Muscle layer of colon (tissue), 2 donors: ENCODE data around the gene KIAA0825.
"Not testable (repeated sequence)": the region's sequence is repeated elsewhere in the genome, so short reads cannot be mapped to it uniquely, and the experiment has no call there.

Source experiments
- H3K27ac ChIP-seq: one replicate; pipeline ENCODE4 v1.7.0; 2013; ENCODE audit warnings: low read depth, mild to moderate bottlenecking, low read length, moderate library complexity
- H3K27me3 ChIP-seq, 2 donors: one replicate each; pipeline ENCODE4 v1.7.0; 2013; ENCODE audit warnings: low read length in 2 of 2, mild to moderate bottlenecking in 2 of 2; ENCODE audit not compliant: insufficient read depth in 2 of 2, control insufficient read depth in 1 of 2
- H3K36me3 ChIP-seq: one replicate; pipeline ENCODE4 v1.7.0; 2013; ENCODE audit warnings: mild to moderate bottlenecking, low read length; ENCODE audit not compliant: insufficient read depth
- H3K4me1 ChIP-seq: one replicate; pipeline ENCODE4 v1.7.0; 2013; ENCODE audit warnings: mild to moderate bottlenecking, low read length; ENCODE audit not compliant: insufficient read depth
- H3K4me3 ChIP-seq, 2 donors: one replicate each; pipeline ENCODE4 v1.7.0; 2013; ENCODE audit warnings: low read length in 2 of 2, low read depth in 1 of 2, mild to moderate bottlenecking in 1 of 2, moderate library complexity in 1 of 2
- H3K9ac ChIP-seq: one replicate; pipeline ENCODE4 v1.7.0; 2013; ENCODE audit warnings: low read length
- H3K9me3 ChIP-seq: one replicate; pipeline ENCODE4 v1.7.0; 2013; ENCODE audit warnings: mild to moderate bottlenecking, low read length
- donor health status: abdominal sarcoma.
- donor health status: Adenocarcinoma of cecum.

The KIAA0825 gene

DNA sequence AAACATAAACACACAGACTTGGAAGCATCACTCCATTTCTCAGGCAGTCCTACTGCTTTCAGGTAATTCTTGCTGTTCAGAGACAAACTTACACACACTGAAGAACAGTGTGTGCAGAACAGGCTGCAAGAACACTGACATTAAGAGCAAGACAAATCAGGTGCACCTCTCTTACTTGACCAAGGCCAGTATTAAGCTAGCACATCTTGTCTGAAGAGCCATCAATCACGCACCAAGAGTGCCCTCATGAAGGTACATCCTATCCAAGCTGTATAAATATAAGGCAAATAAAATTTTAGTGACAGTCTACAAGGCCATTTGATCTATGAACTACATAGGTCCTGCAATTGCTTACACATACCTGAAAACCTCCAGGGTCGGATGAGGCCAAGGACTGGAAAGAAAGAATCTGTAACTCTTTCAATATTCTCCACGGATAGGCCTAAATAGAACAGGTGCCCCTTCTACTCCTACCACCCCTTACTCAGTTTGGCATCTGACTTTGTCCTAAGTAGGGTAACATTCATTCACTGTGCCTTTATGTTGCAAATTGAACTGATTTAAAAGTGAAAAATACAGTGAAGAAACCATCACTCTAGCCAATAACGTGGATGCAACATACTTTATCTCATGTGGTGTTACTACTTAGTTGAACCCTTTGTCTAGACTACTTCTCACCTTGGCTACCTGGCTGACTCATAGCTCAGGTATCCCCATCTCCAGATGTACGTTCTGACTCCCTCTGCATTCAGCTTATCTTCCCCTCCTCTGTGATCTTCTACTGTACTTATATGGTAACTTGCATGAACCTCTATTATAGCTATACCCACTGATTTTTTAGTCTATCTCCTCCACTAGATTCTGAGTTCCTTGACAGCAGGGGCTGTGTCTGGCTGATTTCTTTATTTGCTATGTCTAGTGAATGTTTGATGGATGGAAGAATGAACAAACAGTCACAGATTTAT, 256.3 kb downstream of the KIAA0825 start:
- Histone ChIP-seq H3K27ac (no peak overlapping the region), H3K9ac (no peak overlapping the region), H3K4me1 (no peaks in the 10 kb centered on the region), H3K27me3 (no peaks in the 10 kb centered on the region), H3K4me3 (no peak overlapping the region), H3K9me3 (no peaks in the 10 kb centered on the region), H3K36me3 (no peaks in the 10 kb centered on the region)

DNA sequence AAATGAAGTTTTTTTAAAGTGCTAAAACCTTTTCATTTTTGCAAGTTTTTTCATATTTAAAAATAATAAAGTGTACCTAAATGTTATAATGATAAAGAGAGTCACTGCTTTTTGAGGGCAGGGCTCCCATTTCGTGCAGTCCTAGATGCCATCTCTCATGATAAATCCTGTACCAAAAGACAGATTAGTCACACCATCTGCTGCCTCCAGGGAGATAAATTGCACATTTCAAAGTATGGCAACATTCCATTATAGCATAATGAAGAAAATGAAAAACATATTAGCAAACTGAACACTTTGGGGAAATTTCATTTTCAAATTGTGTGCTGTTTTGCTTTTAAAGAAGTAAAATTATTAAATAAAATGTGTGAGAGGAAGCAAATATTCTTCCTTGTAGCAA, 257.2 kb downstream of the KIAA0825 start:
- Histone ChIP-seq H3K9ac (no peak overlapping the region), H3K27me3 (no peaks in the 10 kb centered on the region), H3K9me3 (no peaks in the 10 kb centered on the region), H3K27ac (no peak overlapping the region), H3K4me1 (no peaks in the 10 kb centered on the region), H3K36me3 (no peaks in the 10 kb centered on the region), H3K4me3 (no peak overlapping the region)

DNA sequence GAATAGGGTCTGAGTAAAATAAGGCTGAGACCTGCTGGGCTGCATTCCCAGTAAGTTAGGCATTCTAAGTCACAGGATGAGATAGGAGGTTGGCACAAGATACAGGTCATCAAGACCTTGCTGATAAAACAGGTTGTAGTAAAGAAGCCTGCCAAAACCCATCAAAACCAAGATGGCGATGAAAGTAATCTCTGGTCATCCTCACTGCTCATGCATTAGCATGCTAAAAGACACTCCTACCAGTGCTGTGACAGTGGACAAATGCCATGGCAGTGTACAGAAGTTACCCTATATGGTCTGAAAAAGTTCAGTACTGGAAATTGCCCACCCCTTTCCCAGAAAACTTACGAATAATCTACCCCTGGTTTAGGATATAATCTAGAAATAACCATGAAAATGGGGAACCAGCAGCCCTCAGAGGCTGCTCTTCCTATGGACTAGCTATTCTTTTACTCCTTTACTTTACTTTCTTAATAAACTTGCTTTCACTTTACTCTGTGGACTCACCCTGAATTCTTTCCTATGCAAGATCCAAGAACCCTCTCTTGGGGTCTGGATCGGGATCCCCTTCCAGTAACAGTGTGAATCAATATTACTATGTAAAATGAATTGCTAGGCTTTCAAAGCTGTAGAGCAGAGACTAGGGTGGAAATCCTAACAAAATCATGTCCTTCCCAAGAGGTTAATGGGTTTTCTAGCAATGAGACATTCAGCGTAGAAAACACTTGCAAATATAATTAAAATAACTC, 257.8 kb downstream of the KIAA0825 start:
- Histone ChIP-seq H3K9me3 (no peaks in the 10 kb centered on the region), H3K9ac (no peak overlapping the region), H3K36me3 (no peaks in the 10 kb centered on the region), H3K4me1 (no peaks in the 10 kb centered on the region), H3K4me3 (no peak overlapping the region), H3K27me3 (no peaks in the 10 kb centered on the region), H3K27ac (no peak overlapping the region)

DNA sequence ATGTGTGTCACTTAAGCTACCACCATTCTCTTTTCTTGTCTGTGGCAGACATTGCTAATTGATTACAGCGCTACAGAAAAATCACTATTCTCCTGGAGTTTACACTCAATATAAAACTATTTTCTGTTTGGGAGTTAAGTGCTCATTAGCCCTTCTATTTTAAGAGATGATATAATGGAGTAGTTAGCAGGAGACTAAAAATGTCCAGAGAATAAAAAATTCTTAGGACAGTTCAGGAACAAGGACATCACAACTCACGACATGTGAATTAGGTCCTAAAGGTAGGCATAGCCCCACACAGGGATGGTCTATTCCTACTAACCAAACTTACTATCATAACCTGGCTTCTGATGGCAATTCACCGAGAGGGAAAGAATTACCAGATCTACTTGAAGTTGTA, 258.5 kb downstream of the KIAA0825 start:
- Histone ChIP-seq H3K4me1 (no peaks in the 10 kb centered on the region), H3K27me3 (no peaks in the 10 kb centered on the region), H3K27ac (no peak overlapping the region), H3K36me3 (no peaks in the 10 kb centered on the region), H3K9me3 (no peaks in the 10 kb centered on the region), H3K4me3 (no peak overlapping the region), H3K9ac (no peak overlapping the region)

DNA sequence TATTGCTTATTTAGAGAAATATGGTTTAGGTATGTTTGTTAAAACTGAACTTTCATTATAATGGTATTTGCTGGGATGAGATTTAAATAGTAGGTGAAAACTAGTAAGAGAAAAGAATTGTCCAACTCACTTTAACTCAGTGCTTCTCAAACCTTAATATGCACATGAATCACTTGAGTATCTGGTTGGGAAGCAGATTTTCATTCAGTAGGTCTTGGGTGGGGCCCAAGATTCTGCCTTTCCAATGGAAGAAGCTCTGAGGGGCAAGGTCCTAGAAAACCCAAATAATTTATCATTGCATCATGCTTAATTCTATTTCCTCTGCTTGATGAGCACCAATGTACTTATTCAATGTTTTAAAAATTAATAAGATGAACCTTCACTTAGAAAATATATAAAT, 262.6 kb downstream of the KIAA0825 start:
- Histone ChIP-seq H3K4me3 (no peak overlapping the region), H3K27me3 (no peaks in the 10 kb centered on the region), H3K36me3 (no peaks in the 10 kb centered on the region), H3K4me1 (no peaks in the 10 kb centered on the region), H3K9me3 (no peaks in the 10 kb centered on the region), H3K9ac (no peak overlapping the region), H3K27ac (no peak overlapping the region)

DNA sequence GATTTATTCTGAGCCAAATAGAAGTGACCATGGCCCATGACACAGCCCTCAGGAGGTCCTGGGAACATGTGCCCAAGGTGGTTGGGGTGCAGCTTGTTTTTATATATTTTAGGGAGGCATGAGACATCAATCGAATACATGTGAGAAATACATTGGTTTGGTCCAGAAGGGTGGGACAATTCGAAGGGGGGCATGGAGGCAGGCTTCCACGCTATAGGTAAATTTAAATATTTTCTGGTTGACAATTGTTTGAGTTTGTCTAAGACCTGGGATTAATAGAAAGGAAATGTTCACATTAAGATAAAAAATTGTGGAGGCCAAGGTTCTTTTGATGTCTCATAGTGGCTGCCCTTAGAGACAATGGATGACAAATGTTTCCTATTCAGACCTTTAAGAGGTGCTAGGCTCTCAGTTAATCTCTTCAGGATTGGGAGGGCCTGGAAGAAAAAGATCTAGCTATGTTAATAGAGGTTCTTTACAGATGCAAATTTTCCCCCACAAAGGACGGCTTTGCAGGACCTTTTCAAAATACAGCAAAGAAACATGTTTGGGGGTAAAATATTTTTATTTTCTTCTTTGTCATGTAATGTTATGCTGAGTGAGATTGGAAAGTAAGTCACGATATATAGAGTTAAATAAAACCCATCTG, 263.4 kb downstream of the KIAA0825 start:
- H3K9me3 ChIP-seq, H3K4me1 ChIP-seq, H3K27me3 ChIP-seq, H3K9ac ChIP-seq, H3K4me3 ChIP-seq, H3K36me3 ChIP-seq, H3K27ac ChIP-seq: not testable (repeated sequence)

DNA sequence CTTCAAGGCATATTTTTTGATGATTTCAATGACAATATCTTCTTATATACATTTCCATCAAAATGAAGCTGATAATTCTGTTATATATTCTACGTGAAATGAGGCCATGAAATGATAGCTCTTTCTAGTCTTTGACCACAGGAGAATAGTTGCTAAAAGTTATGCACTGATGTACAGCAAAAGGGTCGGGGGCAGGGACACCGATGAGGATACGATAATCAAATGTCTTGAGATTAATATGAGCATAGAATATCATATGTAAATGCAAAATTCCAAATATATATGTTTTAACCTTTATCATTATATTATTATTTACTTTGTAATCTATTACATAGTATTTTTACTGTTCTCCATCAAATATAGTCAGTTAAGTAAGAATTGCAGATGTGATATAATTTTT, 264.8 kb downstream of the KIAA0825 start:
- no peak overlapping the region for H3K27ac ChIP-seq
- H3K4me1 ChIP-seq: no peaks in the 10 kb centered on the region
- H3K27me3 ChIP-seq: no peaks in the 10 kb centered on the region
- H3K9me3 ChIP-seq: no peaks in the 10 kb centered on the region
- H3K36me3 ChIP-seq: no peaks in the 10 kb centered on the region
- H3K4me3 ChIP-seq: no peak overlapping the region
- no peak overlapping the region for H3K9ac ChIP-seq

DNA sequence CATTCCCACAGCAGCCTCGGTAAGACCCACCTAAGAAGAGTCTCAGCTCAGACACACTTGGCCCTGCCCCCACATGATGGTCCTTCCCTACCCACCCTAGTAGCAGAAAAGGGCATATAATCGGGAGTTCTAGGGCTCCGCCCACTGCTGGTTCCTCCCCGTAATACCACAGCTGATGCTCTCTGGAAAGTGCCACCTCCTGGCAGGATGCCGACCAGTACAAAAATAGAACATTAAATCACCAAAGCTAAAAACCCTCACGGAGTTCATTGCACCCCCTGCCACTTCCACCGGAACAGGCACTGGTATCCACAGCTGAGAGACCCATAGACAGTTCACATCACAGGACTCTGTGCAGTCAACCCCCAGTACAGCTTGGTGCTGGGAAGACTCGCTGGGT, 271.3 kb downstream of the KIAA0825 start:
- H3K4me1 ChIP-seq: no peaks in the 10 kb centered on the region
- no peak overlapping the region for H3K9ac ChIP-seq
- H3K36me3 ChIP-seq: no peaks in the 10 kb centered on the region
- no peaks in the 10 kb centered on the region for H3K27me3 ChIP-seq
- no peak overlapping the region for H3K4me3 ChIP-seq
- H3K9me3 ChIP-seq: peaks cover 5% of the 10 kb centered on the region
- H3K27ac ChIP-seq: no peak overlapping the region

DNA sequence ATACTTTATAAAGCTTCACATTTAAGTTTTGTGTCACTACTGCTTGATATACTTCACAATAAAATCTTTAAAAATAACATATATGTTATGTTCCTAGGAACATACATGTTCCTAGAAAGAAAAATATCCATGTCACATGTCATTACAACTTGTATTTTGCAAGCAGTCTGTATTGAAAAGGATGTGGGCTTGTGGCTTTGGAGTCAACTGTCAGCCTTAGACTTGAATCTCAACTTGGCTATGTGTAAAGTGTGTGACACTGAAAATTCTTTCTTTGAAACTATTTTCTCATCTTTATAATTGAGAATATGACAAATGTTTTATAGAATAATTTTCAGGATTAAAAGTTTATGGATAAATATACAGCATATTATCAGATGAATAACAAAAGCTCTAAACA, 273.1 kb downstream of the KIAA0825 start:
- no peak overlapping the region for H3K4me3 ChIP-seq
- H3K27me3 ChIP-seq: no peaks in the 10 kb centered on the region
- no peak overlapping the region for H3K9ac ChIP-seq

DNA sequence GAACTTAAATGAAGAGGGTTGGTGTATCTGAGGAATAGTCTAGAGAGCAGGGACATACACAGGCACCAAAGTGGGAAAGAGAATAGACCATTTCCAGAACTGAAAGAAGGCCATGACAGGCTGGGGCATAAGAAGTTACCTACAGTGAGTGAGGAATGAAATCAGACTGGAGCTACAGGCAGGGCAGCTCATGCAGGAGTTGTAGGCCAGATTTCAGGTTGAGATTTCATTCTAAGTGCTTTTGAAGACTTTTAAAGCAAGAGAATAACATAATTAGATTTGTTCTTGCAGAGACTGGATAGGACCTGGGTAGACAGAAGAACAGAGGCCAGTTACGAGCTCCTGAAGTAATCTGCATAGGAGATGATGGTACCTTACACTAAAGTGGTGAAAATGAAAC, 280.8 kb downstream of the KIAA0825 start:
- Histone ChIP-seq H3K27ac (no peak overlapping the region), H3K4me1 (no peaks in the 10 kb centered on the region), H3K4me3 (no peak overlapping the region), H3K9ac (no peak overlapping the region), H3K9me3 (no peaks in the 10 kb centered on the region), H3K36me3 (no peaks in the 10 kb centered on the region), H3K27me3 (no peaks in the 10 kb centered on the region)

More for the DNA sequence above, 273.1 kb downstream of the KIAA0825 start:
- no peaks in the 10 kb centered on the region for H3K36me3 ChIP-seq
- no peaks in the 10 kb centered on the region for H3K4me1 ChIP-seq
- H3K9me3 ChIP-seq: peaks cover 5% of the 10 kb centered on the region
- no peak overlapping the region for H3K27ac ChIP-seq

DNA sequence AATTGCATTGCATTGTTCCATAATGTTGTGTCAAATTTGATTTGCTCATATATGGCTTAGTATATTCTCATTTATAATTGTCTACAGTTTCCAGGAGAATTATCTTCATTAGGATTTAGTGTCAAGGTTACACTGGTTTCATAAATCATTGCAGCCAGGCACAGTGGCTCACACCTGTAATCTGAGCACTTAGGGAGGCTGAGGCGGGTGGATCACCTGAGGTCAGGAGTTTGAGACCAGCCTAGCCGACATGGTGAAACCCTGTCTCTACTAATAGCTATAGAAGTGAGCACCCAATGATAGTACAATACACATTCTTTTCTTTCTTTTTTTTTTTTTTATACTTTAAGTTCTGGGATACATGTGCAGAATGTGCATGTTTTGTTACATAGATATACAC, 282.5 kb downstream of the KIAA0825 start:
- Histone ChIP-seq H3K27me3 (no peaks in the 10 kb centered on the region), H3K36me3 (no peaks in the 10 kb centered on the region), H3K27ac (no peak overlapping the region), H3K4me1 (no peaks in the 10 kb centered on the region), H3K9ac (no peak overlapping the region), H3K4me3 (no peak overlapping the region), H3K9me3 (no peaks in the 10 kb centered on the region)
